Testis (tissue), 2 donors: ENCODE measurements around the gene CHST8.

Experiments used
- POLR2A ChIP-seq: fragments of 450-650 bp; IDR thresholded peaks from one replicate; pipeline ENCODE4 v1.6.1; 2017; ENCODE audit warnings: antibody characterized with exemption, mild to moderate bottlenecking, moderate library complexity
- TF ChIP-seq, protein P1 (sequence below), 3 experiments: fragments of 450-650 bp in 2 of 3; fragments of 200-600 bp in 1 of 3; sonication (generic) in 1 of 3; IDR thresholded peaks; one replicate each; pipeline ENCODE4 v1.5.1; 2016 to 2019; ENCODE audit warnings: antibody characterized with exemption in 3 of 3, mild to moderate bottlenecking in 2 of 3, moderate library complexity in 1 of 3

- TF ChIP-seq, protein P1, sequence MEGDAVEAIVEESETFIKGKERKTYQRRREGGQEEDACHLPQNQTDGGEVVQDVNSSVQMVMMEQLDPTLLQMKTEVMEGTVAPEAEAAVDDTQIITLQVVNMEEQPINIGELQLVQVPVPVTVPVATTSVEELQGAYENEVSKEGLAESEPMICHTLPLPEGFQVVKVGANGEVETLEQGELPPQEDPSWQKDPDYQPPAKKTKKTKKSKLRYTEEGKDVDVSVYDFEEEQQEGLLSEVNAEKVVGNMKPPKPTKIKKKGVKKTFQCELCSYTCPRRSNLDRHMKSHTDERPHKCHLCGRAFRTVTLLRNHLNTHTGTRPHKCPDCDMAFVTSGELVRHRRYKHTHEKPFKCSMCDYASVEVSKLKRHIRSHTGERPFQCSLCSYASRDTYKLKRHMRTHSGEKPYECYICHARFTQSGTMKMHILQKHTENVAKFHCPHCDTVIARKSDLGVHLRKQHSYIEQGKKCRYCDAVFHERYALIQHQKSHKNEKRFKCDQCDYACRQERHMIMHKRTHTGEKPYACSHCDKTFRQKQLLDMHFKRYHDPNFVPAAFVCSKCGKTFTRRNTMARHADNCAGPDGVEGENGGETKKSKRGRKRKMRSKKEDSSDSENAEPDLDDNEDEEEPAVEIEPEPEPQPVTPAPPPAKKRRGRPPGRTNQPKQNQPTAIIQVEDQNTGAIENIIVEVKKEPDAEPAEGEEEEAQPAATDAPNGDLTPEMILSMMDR (IDR thresholded peaks at IDR 0.05) = no peak
- TF ChIP-seq POLR2A = no peak
These were observed 116.1 kb downstream of the CHST8 start for GRCh38 chr19:33737681-33738371.
